Activated T-helper 9 cell treated with anti-CD3 and anti-CD28 coated beads, Interleukin-2, amount 50 U/mL, for 16 hours (primary cell): ENCODE data around the gene PDGFD.

Experiments
- DNase-seq: peaks from one replicate; pipeline ENCODE4 v3.0.0-alpha.2; 2020; ENCODE audit warnings: low read depth

PDGFD gene

DNA sequence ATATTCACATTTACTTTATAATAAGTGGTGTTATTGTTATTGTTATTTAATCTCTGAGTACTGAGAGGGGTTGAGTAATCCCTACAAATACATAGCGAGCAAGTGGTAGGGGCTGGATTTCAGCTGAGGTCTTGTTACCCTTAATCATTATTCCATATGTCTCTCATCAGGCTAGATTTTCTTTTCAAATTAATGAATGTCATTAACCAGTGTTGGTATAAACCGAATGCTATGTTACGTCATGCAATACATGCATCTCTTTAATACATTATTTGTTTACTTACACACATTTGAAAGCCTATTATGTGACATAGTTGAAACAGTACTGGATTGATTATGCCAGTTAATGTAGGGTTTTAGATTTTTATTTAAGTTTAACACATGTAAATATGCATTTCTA lies 18.9 kb downstream of the PDGFD start:
- no peak for DNase-seq

DNA sequence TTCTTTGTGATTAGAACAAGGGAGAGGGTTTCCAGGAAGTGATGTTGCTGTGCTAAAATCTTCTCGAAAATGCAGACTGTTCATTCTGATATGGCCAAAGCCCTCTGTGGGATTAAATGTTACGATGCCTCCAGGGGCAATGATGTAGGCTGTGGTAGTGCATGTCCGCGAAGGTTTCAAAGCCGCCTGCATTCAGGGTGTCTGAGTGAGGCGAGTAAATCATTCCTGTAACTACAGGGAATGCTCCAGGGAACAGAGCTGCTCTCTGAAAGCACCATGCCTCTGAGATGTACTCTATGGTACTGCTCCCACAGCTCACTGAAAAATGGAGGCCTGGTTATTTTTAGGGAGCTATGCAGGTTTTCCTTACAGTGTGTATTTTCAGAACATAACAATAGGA lies 21.2 kb downstream of the PDGFD start:
- no peak for DNase-seq

GRCh38 chr11:104136861-104137260 lies 27.1 kb downstream of the PDGFD start:
- DNase-seq = no peak

GRCh38 chr11:104134745-104135144 lies 29.2 kb downstream of the PDGFD start:
- DNase-seq = no peak

DNA sequence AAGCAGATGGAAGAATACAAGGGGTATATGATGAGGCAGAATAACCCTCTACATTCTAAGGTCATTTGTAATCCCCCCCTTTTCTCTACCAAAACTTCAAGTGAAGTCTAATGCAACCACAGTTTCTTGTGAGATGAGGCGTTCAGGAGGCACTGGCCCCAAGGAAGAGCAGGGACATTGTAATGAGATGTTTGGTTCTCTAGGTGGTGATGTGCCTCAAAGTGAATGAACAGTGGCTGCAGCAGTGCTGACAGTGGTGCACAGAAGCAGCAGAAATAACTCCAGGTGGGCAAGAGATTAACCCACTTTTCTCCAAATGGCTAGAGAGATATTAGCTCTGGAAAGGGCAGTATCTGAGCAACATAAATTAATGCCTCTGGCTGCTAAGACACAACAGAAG lies 33.8 kb downstream of the PDGFD start:
- DNase-seq = no peak

DNA sequence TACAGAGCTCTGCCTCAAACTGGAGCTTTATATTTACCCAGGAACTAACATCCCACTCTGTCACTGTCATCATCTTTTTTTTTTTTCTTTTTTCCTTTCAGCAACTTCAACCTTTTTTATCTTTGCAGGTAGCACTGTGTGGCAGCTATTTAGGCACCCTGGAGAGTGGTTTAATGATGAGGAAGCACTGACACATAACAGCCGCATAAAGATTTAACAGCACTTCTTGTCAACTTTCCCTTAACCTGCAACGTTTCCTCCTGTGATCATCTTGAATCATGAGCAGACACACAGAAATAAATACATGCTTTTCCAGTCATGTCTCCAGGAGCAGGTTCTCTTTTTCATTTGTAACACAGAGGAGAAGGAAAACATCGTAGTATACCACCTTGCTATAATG lies 34.8 kb downstream of the PDGFD start:
- DNase-seq = no peak

DNA sequence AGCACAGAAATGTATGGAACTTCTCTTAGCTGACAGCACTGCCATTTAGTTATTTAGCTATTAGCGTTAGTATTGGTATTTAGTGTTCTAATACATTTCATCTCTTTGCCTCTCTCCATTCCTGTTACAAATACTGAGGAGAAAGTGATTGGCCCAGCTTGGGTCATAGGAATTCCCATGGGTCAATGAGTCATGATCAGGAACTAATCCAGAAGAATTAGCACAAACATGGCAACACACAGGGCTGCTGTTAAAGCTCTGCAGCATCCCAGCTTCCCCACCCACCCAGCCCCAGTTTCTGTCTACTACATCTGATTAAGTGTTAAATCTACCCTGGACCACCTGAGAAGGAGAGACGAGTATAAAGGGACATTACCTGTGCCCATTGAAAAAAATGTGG lies 36.1 kb downstream of the PDGFD start:
- DNase-seq = no peak

- DNase-seq = no peak
Measured at GRCh38 chr11:104126464-104126863, 37.5 kb downstream of the PDGFD start.

DNA sequence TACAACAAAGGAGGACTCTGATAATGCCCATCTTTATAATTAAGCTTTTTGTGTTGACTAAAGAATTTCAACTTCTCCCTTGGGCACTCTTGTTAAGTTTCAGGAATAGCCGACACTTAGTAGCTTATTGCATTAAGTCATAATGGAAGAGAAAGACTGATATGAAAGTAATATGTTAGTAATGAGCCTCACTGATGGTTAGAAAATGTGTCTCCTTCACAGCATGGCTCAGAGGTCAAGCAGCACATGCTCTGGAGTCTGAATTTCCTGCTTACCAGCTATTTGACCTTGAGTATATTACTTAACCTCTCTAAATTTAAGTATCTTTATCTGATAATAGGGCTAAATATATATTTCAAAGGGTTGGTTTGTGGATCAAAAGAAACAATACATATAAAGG lies 39.0 kb downstream of the PDGFD start:
- no peak for DNase-seq

DNA sequence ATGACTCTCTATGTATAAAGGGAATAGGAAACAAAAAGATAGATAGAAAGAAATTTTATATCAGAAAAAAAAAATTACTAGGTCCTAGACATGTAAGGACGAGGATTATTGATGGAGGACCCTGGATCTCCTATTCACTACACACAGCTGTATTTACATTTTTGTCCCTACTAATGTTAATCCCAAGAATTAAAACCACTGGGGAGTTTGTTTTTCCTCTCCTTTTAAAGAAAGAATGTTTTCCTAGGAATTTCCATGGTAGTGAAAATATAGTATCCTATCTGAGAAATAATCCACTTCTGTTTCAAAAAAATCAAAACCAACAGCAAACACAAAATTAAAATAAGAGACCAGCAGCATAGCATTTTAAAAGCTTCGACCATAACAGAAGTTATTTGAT lies 41.1 kb downstream of the PDGFD start:
- no peak for DNase-seq

DNA sequence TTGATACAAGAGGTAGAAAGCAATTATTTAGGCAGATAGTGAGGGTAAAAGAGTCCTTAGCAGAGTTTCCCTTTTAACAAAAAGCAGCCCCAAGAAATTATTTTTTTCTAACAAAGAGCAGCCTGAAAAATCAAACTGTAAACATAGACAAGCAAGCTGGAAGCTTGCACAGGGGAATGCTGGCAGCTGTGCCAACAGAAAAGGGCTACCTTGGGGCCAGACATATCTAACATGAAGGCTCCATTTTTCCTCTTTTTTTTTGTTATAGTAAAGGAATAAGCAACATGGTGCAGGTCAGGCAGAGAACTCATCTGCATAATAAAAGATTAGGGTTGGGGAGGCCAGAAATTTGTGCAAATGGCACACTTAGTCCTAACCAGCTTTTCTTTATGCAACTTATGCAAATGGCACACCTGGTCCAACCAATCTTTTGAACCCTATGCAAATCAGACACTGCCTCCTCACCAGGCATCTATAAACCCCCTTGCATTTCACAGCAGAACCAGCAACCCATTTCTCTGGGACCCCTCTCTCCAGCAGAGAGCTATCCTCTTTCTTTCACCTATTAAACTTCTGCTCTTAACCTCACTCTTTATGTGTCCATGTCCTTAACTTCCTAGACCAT lies 41.8 kb downstream of the PDGFD start:
- no peak for DNase-seq

- DNase-seq = no peak
Measured at GRCh38 chr11:104120493-104121137, 43.3 kb downstream of the PDGFD start.

DNA sequence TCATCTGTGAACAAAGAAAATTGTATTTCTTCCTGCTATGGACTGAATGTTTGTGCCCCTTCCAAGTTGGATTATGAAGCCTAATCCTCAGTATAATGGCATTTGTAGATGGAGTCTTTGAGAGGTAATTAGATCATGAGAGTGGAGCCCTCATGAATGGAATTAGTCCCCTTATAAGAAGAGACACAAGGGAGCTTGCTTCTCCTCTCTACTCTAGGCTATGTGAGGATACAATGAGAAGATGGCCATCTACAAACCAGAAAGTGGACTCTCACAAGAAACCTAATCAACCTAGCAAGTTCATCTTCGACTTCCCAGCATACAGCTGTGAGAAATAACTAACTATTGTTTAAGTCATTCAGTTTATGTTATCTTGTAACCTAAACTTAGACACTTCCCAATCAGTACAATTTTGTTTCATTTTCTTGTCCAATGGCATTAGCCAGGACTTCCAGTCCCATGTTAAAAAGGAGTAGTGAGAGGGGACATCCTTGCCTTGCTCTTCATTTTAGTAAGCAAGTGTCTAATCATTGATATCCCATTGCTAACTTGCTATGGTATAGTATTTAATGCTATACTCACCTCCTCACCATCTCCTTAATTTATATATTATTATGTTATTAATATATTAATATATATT lies 45.7 kb downstream of the PDGFD start:
- no peak for DNase-seq

DNA sequence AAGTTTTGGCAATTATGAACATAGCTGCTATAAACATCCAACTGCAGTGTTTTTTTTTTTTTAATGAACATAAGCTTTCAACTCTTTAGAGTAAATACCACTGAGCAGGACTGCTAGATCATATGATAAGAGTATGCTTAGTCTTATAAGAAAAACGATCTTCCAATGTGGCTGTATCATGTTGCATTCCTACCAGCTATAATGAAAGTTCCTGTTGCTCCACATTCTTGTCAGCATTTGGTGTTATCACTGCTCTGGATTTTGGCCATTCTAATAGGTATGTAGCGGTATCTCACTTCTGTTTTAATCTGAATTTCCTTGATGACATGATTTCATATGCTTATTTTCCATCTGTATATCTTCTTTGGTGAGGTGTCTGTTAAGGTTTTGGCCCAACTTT lies 50.4 kb downstream of the PDGFD start:
- DNase-seq = no peak

- no peak for DNase-seq
Measured at GRCh38 chr11:104106136-104106754, 57.7 kb downstream of the PDGFD start.

GRCh38 chr11:104105155-104105554 lies 58.8 kb downstream of the PDGFD start:
- no peak for DNase-seq

DNA sequence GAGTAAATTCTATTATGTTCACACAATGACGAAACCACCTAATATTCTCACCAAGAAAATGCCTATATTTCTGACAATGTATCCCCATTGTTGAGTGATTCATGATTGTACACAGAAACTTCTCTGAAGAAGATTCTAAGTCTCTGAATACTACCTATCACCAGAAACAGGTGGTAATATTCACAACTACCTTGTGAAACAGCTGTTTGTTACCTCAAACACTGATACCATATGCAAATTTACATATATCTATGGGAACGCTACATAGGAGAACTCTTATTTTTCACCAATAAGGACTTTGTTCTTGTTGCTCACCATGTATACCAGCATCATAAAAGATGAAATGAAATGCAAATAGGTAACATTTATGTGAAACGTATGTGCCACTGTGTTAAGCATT lies 59.3 kb downstream of the PDGFD start:
- no peak for DNase-seq

- DNase-seq = no peak
Measured at GRCh38 chr11:104104201-104104600, 59.7 kb downstream of the PDGFD start.

GRCh38 chr11:104098555-104098954 lies 65.4 kb downstream of the PDGFD start:
- DNase-seq = no peak

DNA sequence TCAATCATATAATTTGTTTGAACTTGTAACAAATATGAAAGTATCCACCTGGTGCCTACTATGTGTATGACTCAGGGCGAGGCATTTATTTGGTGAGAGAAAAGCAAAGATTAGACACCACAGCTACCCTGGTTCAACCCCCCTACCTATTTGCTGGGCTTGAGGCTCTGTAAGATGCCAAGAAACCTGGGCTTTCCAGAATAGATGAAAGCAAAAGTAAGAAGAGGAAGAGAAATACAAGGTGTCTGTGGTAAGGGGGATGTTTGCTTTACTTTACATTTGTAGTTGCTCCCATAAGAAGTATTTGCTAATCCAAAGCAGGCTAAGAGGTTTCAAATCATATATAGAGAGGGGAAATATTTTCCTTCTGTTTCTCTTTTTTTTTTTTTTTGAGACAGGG lies 65.8 kb downstream of the PDGFD start:
- DNase-seq = no peak

DNA sequence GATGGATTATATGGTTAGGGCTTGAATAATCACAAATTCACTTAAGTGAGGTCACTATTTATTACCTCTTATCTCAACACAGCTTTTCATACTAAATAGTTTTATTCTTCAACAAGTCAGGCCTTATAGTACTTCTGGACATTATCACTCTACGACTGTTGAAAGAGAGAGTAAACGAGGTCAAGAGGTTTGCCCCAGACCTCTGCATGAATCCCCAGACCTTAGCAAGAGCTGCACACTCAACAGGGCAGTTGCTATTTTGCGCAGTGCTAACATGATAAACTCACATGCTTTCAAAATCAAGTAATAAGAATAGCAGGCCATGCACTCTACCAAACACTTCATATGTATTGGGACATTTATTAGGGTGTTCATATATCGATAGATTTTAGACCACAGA lies 67.0 kb downstream of the PDGFD start:
- DNase-seq = no peak

DNA sequence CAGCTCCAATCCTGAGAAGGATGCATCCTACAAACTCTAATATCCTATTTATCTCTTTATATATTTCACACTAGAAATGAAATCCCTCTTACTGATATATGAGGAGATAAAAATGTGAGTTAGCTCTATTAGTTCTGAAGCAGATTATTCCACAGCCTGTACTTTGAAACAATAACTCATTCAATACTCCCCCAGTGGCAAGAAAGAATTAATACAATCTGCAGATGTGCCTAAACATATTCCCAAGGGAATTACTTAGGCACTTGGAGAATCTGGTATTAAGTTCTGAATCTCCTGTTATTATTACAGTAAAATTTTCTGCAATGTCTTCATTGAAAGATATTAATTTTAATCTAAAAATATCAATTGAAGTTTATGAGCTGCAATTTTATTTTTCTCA lies 68.2 kb downstream of the PDGFD start:
- no peak for DNase-seq

DNA sequence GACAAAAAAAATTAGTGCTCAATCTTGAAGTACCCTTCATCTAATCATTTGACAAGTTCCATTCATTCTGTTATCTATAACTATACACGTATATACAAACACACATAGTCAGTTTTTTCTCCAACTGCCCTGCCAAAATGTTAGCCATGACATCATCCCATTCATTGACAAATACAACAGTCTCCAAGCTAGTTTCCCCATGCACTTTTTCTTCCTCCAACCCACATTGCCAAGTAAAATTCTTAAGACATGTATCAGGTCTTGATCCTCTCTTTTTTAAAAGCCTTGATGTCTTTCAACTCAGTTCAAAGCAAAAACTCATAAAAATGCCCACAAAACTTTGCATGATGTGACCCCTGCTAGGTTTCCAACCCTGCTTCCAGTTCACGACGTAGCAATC lies 69.4 kb downstream of the PDGFD start:
- no peak for DNase-seq
